HG03521 (cell line): ENCODE measurements around the gene EP400.
"Not testable (repeated sequence)": the region's sequence is repeated elsewhere in the genome, so short reads cannot be mapped to it uniquely, and the experiment has no call there.

ENCODE experiments used
- ATAC-seq: cut with Tn5 transposase; IDR thresholded peaks from one replicate; pipeline ENCODE4 v1.9.1; 2021; ENCODE audit warnings: mild to moderate bottlenecking, moderate library complexity; ENCODE audit not compliant: unreplicated experiment

The EP400 gene

GRCh38 chr12:132043216-132043615, 93.5 kb downstream of the EP400 start:
- no peak for ATAC-seq

- ATAC-seq = no peak
Observed at GRCh38 chr12:132043770-132044467, 94.2 kb downstream of the EP400 start.

- ATAC-seq = no peak
Observed at GRCh38 chr12:132044661-132045412, 95.1 kb downstream of the EP400 start.

GRCh38 chr12:132045751-132046150, 96.0 kb downstream of the EP400 start:
- no peak for ATAC-seq

- ATAC-seq = no peak
Observed at GRCh38 chr12:132046561-132046960, 96.8 kb downstream of the EP400 start.

GRCh38 chr12:132047630-132048029, 97.9 kb downstream of the EP400 start:
- not testable (repeated sequence) for ATAC-seq

- ATAC-seq = no peak
Observed at GRCh38 chr12:132049442-132049841, 99.7 kb downstream of the EP400 start.

- ATAC-seq = no peak
Observed at GRCh38 chr12:132049876-132050275, 100.1 kb downstream of the EP400 start.

GRCh38 chr12:132051718-132052117, 102.0 kb downstream of the EP400 start:
- ATAC-seq = not testable (repeated sequence)

GRCh38 chr12:132052196-132052932, 102.6 kb downstream of the EP400 start:
- no peak for ATAC-seq

- ATAC-seq = no peak
Observed at GRCh38 chr12:132053338-132054330, 103.9 kb downstream of the EP400 start.

GRCh38 chr12:132054983-132055382, 105.2 kb downstream of the EP400 start:
- ATAC-seq = no peak

GRCh38 chr12:132055535-132056096, 105.9 kb downstream of the EP400 start:
- no peak for ATAC-seq

GRCh38 chr12:132056320-132056719, 106.6 kb downstream of the EP400 start:
- ATAC-seq = no peak

- ATAC-seq = no peak
Observed at GRCh38 chr12:132056951-132057350, 107.2 kb downstream of the EP400 start.

- ATAC-seq = no peak
Observed at GRCh38 chr12:132057691-132058090, 107.9 kb downstream of the EP400 start.

GRCh38 chr12:132061197-132061596, 111.5 kb downstream of the EP400 start:
- no peak for ATAC-seq

- ATAC-seq = no peak
Observed at GRCh38 chr12:132061641-132062430, 112.1 kb downstream of the EP400 start.

GRCh38 chr12:132062481-132062880, 112.7 kb downstream of the EP400 start:
- no peak for ATAC-seq
